Endothelial cell of umbilical vein (primary cell): Measurements from ENCODE around the gene PGBD5.

Source experiments
- CTCF ChIP-seq, 2 donors: IDR thresholded peaks; 1 replicate in 1 of 2; 2 replicates in 1 of 2; pipeline ENCODE4 v1.5.1; 2011; ENCODE audit warnings: low read length in 2 of 2, mild to moderate bottlenecking in 2 of 2, moderate library complexity in 2 of 2, control low read depth in 1 of 2, inconsistent platforms in 1 of 2, low read depth in 1 of 2; ENCODE audit not compliant: insufficient read depth in 1 of 2; ENCODE audit errors: extremely low read depth in 1 of 2
- EZH2 ChIP-seq: IDR thresholded peaks from 2 replicates; pipeline ENCODE4 v1.6.1; 2012; ENCODE audit warnings: borderline replicate concordance, low read depth, mild to moderate bottlenecking, moderate library complexity, low read length, inconsistent platforms; ENCODE audit not compliant: severe bottlenecking
- GATA2 ChIP-seq: IDR thresholded peaks from 2 replicates; pipeline ENCODE4 v1.7.0; 2011; ENCODE audit warnings: low read depth, mild to moderate bottlenecking, moderate library complexity, mixed read lengths, low read length; ENCODE audit not compliant: insufficient read length, insufficient read depth
- JUN ChIP-seq: IDR thresholded peaks from 2 replicates; pipeline ENCODE4 v1.6.1; 2011; ENCODE audit warnings: borderline replicate concordance, low read depth; ENCODE audit not compliant: insufficient read length, insufficient read depth
- MAX ChIP-seq: IDR thresholded peaks from 2 replicates; pipeline ENCODE4 v1.6.1; 2011; ENCODE audit not compliant: insufficient read depth, insufficient read length
- MYC ChIP-seq: IDR thresholded peaks from one replicate; pipeline ENCODE4 v1.6.1; 2011; ENCODE audit warnings: mild to moderate bottlenecking, low read depth, low read length
- POLR2A ChIP-seq: IDR thresholded peaks from 2 replicates; pipeline ENCODE4 v1.6.1; 2012; ENCODE audit warnings: low read depth, mild to moderate bottlenecking, control low read depth, low read length
- POLR2AphosphoS5 ChIP-seq: IDR thresholded peaks from 2 replicates; pipeline ENCODE4 v1.6.1; 2012; ENCODE audit warnings: low read depth, mild to moderate bottlenecking, control low read depth, low read length, moderate library complexity; ENCODE audit not compliant: insufficient read depth

GRCh38 chr1:230341162-230341546 lies 85.0 kb downstream of the PGBD5 start:
- TF ChIP-seq POLR2A (no peak), CTCF (IDR thresholded peaks at IDR 0.05; ENCODE audit: extremely low read depth in 1 of 2, insufficient read depth in 1 of 2, low read depth in 1 of 2, low read length in 2 of 2) (no peak), POLR2AphosphoS5 (no peak), EZH2 (no peak), MYC (no peak), JUN (no peak), GATA2 (no peak), MAX (no peak)
